T-cell (primary cell): ENCODE data around the gene BCLAF1. TPM values are rescaled to one million over a fixed set of nuclear protein-coding genes. Genes with fewer than 3 reads are reported as not detected.

Experiments used
- ATAC-seq, 4 experiments: fragments of 200-7000 bp in 3 of 4; fragments of 150-1000 bp in 1 of 4; cut with Tn5 transposase; replicated peaks in 1 of 4; 1 replicate in 3 of 4; 2 replicates in 1 of 4; pipeline ENCODE4 v1.10.0; 2021; ENCODE audit warnings: moderate library complexity in 3 of 4, mild to moderate bottlenecking in 2 of 4, moderate number of reproducible peaks in 1 of 4
- CTCF ChIA-PET, 2 donors: fragments of 300-600 bp; sonication (Branson Sonifier 250); formaldehyde crosslinking; loops; one replicate each; lab custom pipeline; 2022; ENCODE audit warnings: antibody characterized with exemption in 2 of 2; lab: Charles Lee
- POLR2A ChIA-PET, 2 donors: fragments of 300-600 bp; sonication (Branson Sonifier 250); formaldehyde crosslinking; loops; one replicate each; lab custom pipeline; 2022; ENCODE audit warnings: antibody characterized with exemption in 2 of 2; lab: Charles Lee
- DNase-seq, 35 experiments: peaks; one replicate each; pipeline versions ENCODE4 v3.0.0 to v3.0.0-alpha.2; 2013 to 2023
- H3K27ac ChIP-seq: one replicate; pipeline ENCODE4 v1.5.1; 2013; ENCODE audit warnings: low read length
- H3K27me3 ChIP-seq, 2 experiments: replicated peaks in 1 of 2; 1 replicate in 1 of 2; 2 replicates in 1 of 2; pipeline versions ENCODE4 v1.6.1 to v1.7.0; 2013; ENCODE audit warnings: low read length in 1 of 2, mixed read lengths in 1 of 2; ENCODE audit not compliant: control insufficient read depth in 2 of 2, insufficient read depth in 2 of 2; ENCODE audit errors: extremely low read depth in 1 of 2
- H3K36me3 ChIP-seq, 2 donors: 1 replicate in 1 of 2; 2 replicates in 1 of 2; pipeline versions ENCODE4 v1.6.1 to v1.7.0; 2013; ENCODE audit warnings: low read length in 1 of 2; ENCODE audit not compliant: control insufficient read depth in 2 of 2, insufficient read depth in 1 of 2; ENCODE audit errors: extremely low read depth in 1 of 2
- H3K4me1 ChIP-seq, 2 experiments: 1 replicate in 1 of 2; 2 replicates in 1 of 2; pipeline versions ENCODE4 v1.6.1 to v1.7.0; 2013; ENCODE audit warnings: low read length in 2 of 2, mixed read lengths in 1 of 2; ENCODE audit not compliant: insufficient read depth in 2 of 2, control insufficient read depth in 1 of 2; ENCODE audit errors: extremely low read depth in 1 of 2
- H3K4me3 ChIP-seq, 2 donors: 1 replicate in 1 of 2; 2 replicates in 1 of 2; pipeline versions ENCODE4 v1.5.1 to v1.7.0; 2013; ENCODE audit warnings: mild to moderate bottlenecking in 2 of 2, low read length in 1 of 2, moderate library complexity in 1 of 2; ENCODE audit not compliant: control insufficient read depth in 1 of 2; ENCODE audit errors: extremely low read depth in 1 of 2
- H3K9me3 ChIP-seq: 2 replicates; pipeline ENCODE4 v1.7.0; 2013
- H3K27ac Mint-ChIP-seq, 2 donors: one replicate each; pipeline ENCODE4 v1.8.0; 2020 to 2021; ENCODE audit warnings: mild to moderate bottlenecking in 2 of 2, mixed read lengths in 2 of 2
- H3K27me3 Mint-ChIP-seq, 2 donors: one replicate each; pipeline ENCODE4 v1.8.0; 2021 to 2022; ENCODE audit warnings: mixed read lengths in 2 of 2
- H3K36me3 Mint-ChIP-seq: one replicate; pipeline ENCODE4 v1.8.0; 2021; ENCODE audit warnings: mixed read lengths
- H3K4me1 Mint-ChIP-seq, 3 donors: one replicate each; pipeline ENCODE4 v1.8.0; 2020 to 2022; ENCODE audit warnings: mixed read lengths in 3 of 3, mild to moderate bottlenecking in 1 of 3
- H3K4me3 Mint-ChIP-seq, 3 donors: one replicate each; pipeline ENCODE4 v1.8.0; 2020 to 2022; ENCODE audit warnings: mild to moderate bottlenecking in 3 of 3, mixed read lengths in 3 of 3, moderate library complexity in 3 of 3
- H3K9me3 Mint-ChIP-seq, 3 donors: one replicate each; pipeline ENCODE4 v1.8.0; 2020 to 2022; ENCODE audit warnings: mixed read lengths in 3 of 3
- WGBS: methylation state at CpG from one replicate; pipeline ENCODE4 v1.1.5; 2013; ENCODE audit warnings: missing lambda C conversion rate; ENCODE audit not compliant: insufficient coverage; 5-methylcytosine and 5-hydroxymethylcytosine counted together
- total RNA-seq, 35 experiments: library from RNA in 6 of 35; stranded (reverse) in 6 of 35; fragments of 120-200 nt in 1 of 35; gene quantifications; one replicate each; pipeline versions ENCODE4 v1.2.1 to v1.2.4 and lab custom pipeline; 2013 to 2026

Gene BCLAF1
- total RNA-seq, 5 donors from 2014 or later (not counting 1 experiment from before 2014, with no cell fraction given) = 155 to 435 (median 171) TPM

GRCh38 chr6:136249811-136250685 is 39.6 kb downstream of the BCLAF1 start, which contains the start of gene MTFR2:
Gene MTFR2 (minus strand): TSS chr6:136250311. CDS start chr6:136249099, 1,212 bp downstream.
- no peaks in the 10 kb centered on the region for H3K9me3 ChIP-seq
- H3K4me3 ChIP-seq = peak within 1 kb of the TSS; percentile 64 to 97
- Mint-ChIP-seq H3K27ac (peak within 1 kb of the TSS; percentile 34 to 86), H3K36me3 (no peaks in the 10 kb centered on the region), H3K27me3 (no peaks in the 10 kb centered on the region), H3K4me1 (peaks cover 39 to 47% (median 40%) of the 10 kb centered on the region in 3 donors), H3K4me3 (peak within 1 kb of the TSS; percentile 92 to 97 (median 95)), H3K9me3 (no peaks in the 10 kb centered on the region)
- DNase-seq (peak; percentile 79 to 98 (median 92)), ATAC-seq (peak; percentile 88 to 97 (median 95))
- peaks cover 10 to 11% of the 10 kb centered on the region in 2 experiments for H3K4me1 ChIP-seq
- no peaks in the 10 kb centered on the region for H3K27me3 ChIP-seq
- WGBS = under 1% methylated on average over 48 of the region's 59 CpGs
- no peak within 1 kb of the TSS for H3K27ac ChIP-seq
- ChIA-PET POLR2A (interaction anchor here (0.6 to 9.1 kb wide), 11 partner anchors 10 to 793 kb away, joined by 3 to 99 read pairs (median 4); partner anchors contain the start of gene BCLAF1 (in 2 of the 2)), CTCF (interaction anchor here (0.9 to 2.0 kb wide), 12 partner anchors 10 to 752 kb away, joined by 3 to 10 read pairs (median 5); partner anchors contain the start of genes BCLAF1 (in 1 of the 2) and MAP3K5 (in 1 of the 2))
- no peaks in the 10 kb centered on the region for H3K36me3 ChIP-seq

GRCh38 chr6:136249336-136249735 is 40.3 kb downstream of the BCLAF1 start:
- Histone ChIP-seq H3K4me1 (peaks cover 10 to 11% of the 10 kb centered on the region in 2 experiments), H3K27ac (no peak overlapping the region), H3K36me3 (no peaks in the 10 kb centered on the region), H3K9me3 (no peaks in the 10 kb centered on the region), H3K4me3 (peak overlapping the region; percentile 64 to 97), H3K27me3 (no peaks in the 10 kb centered on the region)
- WGBS = no CpG with 5 or more reads among the region's 6 CpGs
- H3K27me3 Mint-ChIP-seq = no peaks in the 10 kb centered on the region
- H3K4me3 Mint-ChIP-seq = peak overlapping the region; percentile 92 to 97 (median 95)
- DNase-seq (no peak), ATAC-seq (no peak)
- peak overlapping the region in 1 of 2 donors; percentile 86 for H3K27ac Mint-ChIP-seq
- peaks cover 39 to 47% (median 40%) of the 10 kb centered on the region in 3 donors for H3K4me1 Mint-ChIP-seq
- ChIA-PET POLR2A (interaction anchor here in 1 of 2 donors (9.1 kb wide), 1 partner anchor 39 kb away, joined by 99 read pairs; the partner anchor contains the start of gene BCLAF1), CTCF (interaction anchor here (1.0 to 2.0 kb wide), 3 partner anchors 11 to 23 kb away, joined by 3 to 10 read pairs (median 4); no protein-coding TSS in a partner anchor)
- H3K9me3 Mint-ChIP-seq = no peaks in the 10 kb centered on the region
- no peaks in the 10 kb centered on the region for H3K36me3 Mint-ChIP-seq

GRCh38 chr6:136244061-136244616 is 45.5 kb downstream of the BCLAF1 start:
- H3K4me3 ChIP-seq = no peak overlapping the region
- H3K36me3 ChIP-seq = no peaks in the 10 kb centered on the region
- ChIA-PET POLR2A (no interaction called here), CTCF (interaction anchor here (0.6 to 1.9 kb wide), 3 partner anchors 18 to 392 kb away, joined by 3 to 11 read pairs (median 4); no protein-coding TSS in a partner anchor)
- Mint-ChIP-seq H3K4me1 (peaks cover 5 to 6% (median 5%) of the 10 kb centered on the region in 3 donors), H3K36me3 (peaks cover 3% of the 10 kb centered on the region), H3K27me3 (no peaks in the 10 kb centered on the region), H3K27ac (no peak overlapping the region), H3K9me3 (no peaks in the 10 kb centered on the region), H3K4me3 (no peak overlapping the region)
- H3K9me3 ChIP-seq = no peaks in the 10 kb centered on the region
- 93% methylated on average over 3 of the region's 5 CpGs for WGBS
- no peak for ATAC-seq
- H3K27ac ChIP-seq = no peak overlapping the region
- DNase-seq = no peak
- peaks cover 0 to 1% of the 10 kb centered on the region in 2 experiments for H3K4me1 ChIP-seq
- no peaks in the 10 kb centered on the region for H3K27me3 ChIP-seq

GRCh38 chr6:136236466-136237293 is 53.0 kb downstream of the BCLAF1 start:
- ChIA-PET POLR2A (no interaction called here), CTCF (interaction anchor here (0.6 to 2.5 kb wide), 7 partner anchors 10 to 1239 kb away, joined by 3 to 17 read pairs (median 4); no protein-coding TSS in a partner anchor)
- Mint-ChIP-seq H3K4me3 (no peak overlapping the region), H3K4me1 (peaks cover 9 to 14% (median 14%) of the 10 kb centered on the region in 3 donors), H3K27ac (no peak overlapping the region), H3K36me3 (peaks cover 6% of the 10 kb centered on the region), H3K27me3 (no peaks in the 10 kb centered on the region), H3K9me3 (no peaks in the 10 kb centered on the region)
- DNase-seq = no peak
- no peaks in the 10 kb centered on the region for H3K9me3 ChIP-seq
- H3K27ac ChIP-seq = no peak overlapping the region
- ATAC-seq = no peak
- WGBS = 43% methylated on average over 3 of the region's 9 CpGs
- H3K36me3 ChIP-seq = no peaks in the 10 kb centered on the region
- no peak overlapping the region for H3K4me3 ChIP-seq
- no peaks in the 10 kb centered on the region for H3K27me3 ChIP-seq
- H3K4me1 ChIP-seq = peaks cover 0 to 8% of the 10 kb centered on the region in 2 experiments

- ATAC-seq (no peak), DNase-seq (no peak)
- peaks cover 6% of the 10 kb centered on the region for H3K36me3 Mint-ChIP-seq
- CTCF ChIA-PET = interaction anchor here in 1 of 2 donors (0.6 to 1.2 kb wide), 2 partner anchors 9 to 779 kb away, joined by 3 to 5 read pairs; no protein-coding TSS in a partner anchor
- H3K4me1 Mint-ChIP-seq = peaks cover 9 to 14% (median 14%) of the 10 kb centered on the region in 3 donors
- H3K4me3 Mint-ChIP-seq = no peak overlapping the region
- Histone ChIP-seq H3K27me3 (no peaks in the 10 kb centered on the region), H3K36me3 (no peaks in the 10 kb centered on the region), H3K4me1 (peaks cover 0 to 8% of the 10 kb centered on the region in 2 experiments), H3K4me3 (no peak overlapping the region), H3K9me3 (no peaks in the 10 kb centered on the region), H3K27ac (no peak overlapping the region)
- WGBS = 87% methylated on average over 4 of the region's 4 CpGs
- no peak overlapping the region for H3K27ac Mint-ChIP-seq
- POLR2A ChIA-PET = no interaction called here
- H3K9me3 Mint-ChIP-seq = no peaks in the 10 kb centered on the region
- no peaks in the 10 kb centered on the region for H3K27me3 Mint-ChIP-seq
Observed at GRCh38 chr6:136235233-136235564, 54.4 kb downstream of the BCLAF1 start.
